HL-60 (cell line): Measurements from ENCODE around the gene SLC12A8.

Experiments used
- DNase-seq, 2 experiments: peaks; one replicate each; pipeline ENCODE4 v3.0.0-alpha.2; 2010 to 2020; ENCODE audit warnings: low read depth in 1 of 2, low spot score in 1 of 2
- H3K27ac ChIP-seq: fragments of 250-450 bp; sonication (Bioruptor Pico); replicated peaks from 2 replicates; pipeline ENCODE4 v1.5.1; 2020; ENCODE audit warnings: mild to moderate bottlenecking, moderate library complexity
- H3K27me3 ChIP-seq: fragments of 250-450 bp; sonication (Bioruptor Pico); 2 replicates; pipeline ENCODE4 v1.5.1; 2021; ENCODE audit warnings: mild to moderate bottlenecking, moderate library complexity; ENCODE audit not compliant: insufficient read depth, poor library complexity, severe bottlenecking
- H3K4me3 ChIP-seq: replicated peaks from 2 replicates; pipeline ENCODE4 v1.5.1; 2011; ENCODE audit warnings: mild to moderate bottlenecking, control low read depth, low read length; ENCODE audit not compliant: insufficient read depth
- GABPA ChIP-seq: IDR thresholded peaks from 2 replicates; pipeline ENCODE4 v1.6.1; 2012; ENCODE audit warnings: low read depth
- POLR2AphosphoS5 ChIP-seq: IDR thresholded peaks from 2 replicates; pipeline ENCODE4 v1.6.1; 2012; ENCODE audit warnings: low read depth
- SPI1 ChIP-seq: IDR thresholded peaks from 2 replicates; pipeline ENCODE4 v1.6.1; 2012; ENCODE audit warnings: low read depth, mild to moderate bottlenecking, borderline replicate concordance
- TF ChIP-seq, protein P1 (sequence below): IDR thresholded peaks from 2 replicates; pipeline ENCODE4 v1.6.1; 2012; ENCODE audit warnings: low read depth; ENCODE audit not compliant: insufficient replicate concordance
- TF ChIP-seq, protein P2 (sequence below): IDR thresholded peaks from one replicate; pipeline ENCODE4 v1.5.1; 2011; ENCODE audit warnings: low read length, control low read depth, inconsistent platforms; ENCODE audit not compliant: insufficient read depth

SLC12A8 gene

DNA sequence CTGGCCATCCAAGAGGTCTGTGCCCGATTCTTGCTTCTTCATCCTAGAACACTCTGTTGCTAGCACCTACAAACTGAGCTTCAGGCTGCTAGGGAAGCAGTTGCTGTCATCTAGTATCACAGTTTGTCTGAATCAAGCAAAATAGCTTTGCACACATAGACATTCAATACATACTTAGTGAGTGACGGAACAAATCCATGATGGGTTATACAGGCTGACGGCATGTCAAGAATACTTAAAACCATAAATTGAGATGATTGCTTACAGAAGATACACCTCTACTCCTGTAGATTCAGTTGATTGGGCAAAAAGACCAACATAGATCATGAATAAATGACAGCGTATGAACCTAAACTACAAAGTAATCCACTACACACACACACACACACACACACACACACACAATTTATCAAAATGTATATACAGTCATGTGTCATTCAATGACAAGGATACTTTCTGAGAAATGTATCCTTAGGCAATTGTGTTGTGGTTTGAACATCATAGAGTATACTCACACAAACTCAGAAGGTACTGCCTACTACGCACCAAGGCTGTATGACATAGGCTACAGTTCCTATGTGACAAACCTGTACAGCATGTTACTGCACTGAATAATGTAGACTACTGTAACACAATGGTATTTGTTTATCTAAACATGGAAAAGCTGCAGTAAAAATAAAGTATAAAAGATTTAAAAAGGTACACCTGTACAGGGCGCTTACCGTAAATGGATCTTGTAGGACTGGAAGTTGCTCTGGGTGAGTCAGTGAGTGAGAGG is 142.4 kb downstream of the SLC12A8 start:
- Histone ChIP-seq H3K27ac (no peak overlapping the region), H3K4me3 (no peak overlapping the region), H3K27me3 (peaks cover 3% of the 10 kb centered on the region)
- TF ChIP-seq, protein P1, sequence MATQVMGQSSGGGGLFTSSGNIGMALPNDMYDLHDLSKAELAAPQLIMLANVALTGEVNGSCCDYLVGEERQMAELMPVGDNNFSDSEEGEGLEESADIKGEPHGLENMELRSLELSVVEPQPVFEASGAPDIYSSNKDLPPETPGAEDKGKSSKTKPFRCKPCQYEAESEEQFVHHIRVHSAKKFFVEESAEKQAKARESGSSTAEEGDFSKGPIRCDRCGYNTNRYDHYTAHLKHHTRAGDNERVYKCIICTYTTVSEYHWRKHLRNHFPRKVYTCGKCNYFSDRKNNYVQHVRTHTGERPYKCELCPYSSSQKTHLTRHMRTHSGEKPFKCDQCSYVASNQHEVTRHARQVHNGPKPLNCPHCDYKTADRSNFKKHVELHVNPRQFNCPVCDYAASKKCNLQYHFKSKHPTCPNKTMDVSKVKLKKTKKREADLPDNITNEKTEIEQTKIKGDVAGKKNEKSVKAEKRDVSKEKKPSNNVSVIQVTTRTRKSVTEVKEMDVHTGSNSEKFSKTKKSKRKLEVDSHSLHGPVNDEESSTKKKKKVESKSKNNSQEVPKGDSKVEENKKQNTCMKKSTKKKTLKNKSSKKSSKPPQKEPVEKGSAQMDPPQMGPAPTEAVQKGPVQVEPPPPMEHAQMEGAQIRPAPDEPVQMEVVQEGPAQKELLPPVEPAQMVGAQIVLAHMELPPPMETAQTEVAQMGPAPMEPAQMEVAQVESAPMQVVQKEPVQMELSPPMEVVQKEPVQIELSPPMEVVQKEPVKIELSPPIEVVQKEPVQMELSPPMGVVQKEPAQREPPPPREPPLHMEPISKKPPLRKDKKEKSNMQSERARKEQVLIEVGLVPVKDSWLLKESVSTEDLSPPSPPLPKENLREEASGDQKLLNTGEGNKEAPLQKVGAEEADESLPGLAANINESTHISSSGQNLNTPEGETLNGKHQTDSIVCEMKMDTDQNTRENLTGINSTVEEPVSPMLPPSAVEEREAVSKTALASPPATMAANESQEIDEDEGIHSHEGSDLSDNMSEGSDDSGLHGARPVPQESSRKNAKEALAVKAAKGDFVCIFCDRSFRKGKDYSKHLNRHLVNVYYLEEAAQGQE: no peak
- TF ChIP-seq GABPA (no peak), SPI1 (no peak), POLR2AphosphoS5 (no peak)
- TF ChIP-seq, protein P2, sequence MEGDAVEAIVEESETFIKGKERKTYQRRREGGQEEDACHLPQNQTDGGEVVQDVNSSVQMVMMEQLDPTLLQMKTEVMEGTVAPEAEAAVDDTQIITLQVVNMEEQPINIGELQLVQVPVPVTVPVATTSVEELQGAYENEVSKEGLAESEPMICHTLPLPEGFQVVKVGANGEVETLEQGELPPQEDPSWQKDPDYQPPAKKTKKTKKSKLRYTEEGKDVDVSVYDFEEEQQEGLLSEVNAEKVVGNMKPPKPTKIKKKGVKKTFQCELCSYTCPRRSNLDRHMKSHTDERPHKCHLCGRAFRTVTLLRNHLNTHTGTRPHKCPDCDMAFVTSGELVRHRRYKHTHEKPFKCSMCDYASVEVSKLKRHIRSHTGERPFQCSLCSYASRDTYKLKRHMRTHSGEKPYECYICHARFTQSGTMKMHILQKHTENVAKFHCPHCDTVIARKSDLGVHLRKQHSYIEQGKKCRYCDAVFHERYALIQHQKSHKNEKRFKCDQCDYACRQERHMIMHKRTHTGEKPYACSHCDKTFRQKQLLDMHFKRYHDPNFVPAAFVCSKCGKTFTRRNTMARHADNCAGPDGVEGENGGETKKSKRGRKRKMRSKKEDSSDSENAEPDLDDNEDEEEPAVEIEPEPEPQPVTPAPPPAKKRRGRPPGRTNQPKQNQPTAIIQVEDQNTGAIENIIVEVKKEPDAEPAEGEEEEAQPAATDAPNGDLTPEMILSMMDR: no peak
- DNase-seq: no peak

DNA sequence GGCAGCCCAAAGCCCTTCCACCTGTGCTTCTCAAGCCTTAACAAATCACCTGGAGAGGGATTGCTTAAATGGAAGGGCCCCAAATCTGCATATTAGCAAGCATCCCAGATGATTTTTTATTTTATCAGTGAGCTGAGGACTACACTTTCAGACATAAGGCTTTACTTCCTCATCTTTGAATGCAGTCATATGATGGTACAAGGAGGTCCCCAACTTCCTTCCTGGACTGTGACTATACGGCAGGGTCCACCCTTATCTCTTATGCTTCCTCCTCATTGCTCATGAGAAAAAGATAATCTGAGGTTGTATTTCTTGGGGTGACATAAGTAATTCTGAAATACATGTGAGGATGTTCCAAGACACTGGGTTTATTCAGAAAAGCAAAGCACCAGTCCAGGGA is 143.1 kb downstream of the SLC12A8 start:
- DNase-seq: no peak
- Histone ChIP-seq H3K27ac (no peak overlapping the region), H3K4me3 (no peak overlapping the region)

DNA sequence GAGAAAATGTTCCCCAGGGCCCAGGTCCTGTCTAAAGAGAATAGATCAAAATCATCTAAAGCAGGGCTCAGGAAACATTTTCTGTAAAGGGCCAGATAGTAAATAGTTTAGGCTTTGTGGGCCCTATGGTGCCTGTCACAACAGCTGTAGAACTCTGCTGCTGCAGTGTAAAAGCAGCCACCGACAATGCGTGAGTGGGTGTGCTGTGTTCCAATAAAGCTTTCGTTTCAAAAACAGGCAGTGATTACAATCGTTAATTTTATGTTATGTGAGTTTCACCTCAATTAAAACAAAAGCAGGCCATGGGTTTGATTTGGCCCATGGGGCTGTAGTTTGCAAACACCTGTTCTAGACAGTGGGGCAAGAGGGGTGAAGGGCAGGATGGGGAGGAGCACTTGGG is 144.3 kb downstream of the SLC12A8 start:
- TF ChIP-seq POLR2AphosphoS5 (no peak), GABPA (no peak), SPI1 (no peak)
- TF ChIP-seq, protein P1: no peak
- TF ChIP-seq, protein P2: no peak
- Histone ChIP-seq H3K27me3 (peaks cover 3% of the 10 kb centered on the region), H3K27ac (no peak overlapping the region), H3K4me3 (no peak overlapping the region)
- no peak for DNase-seq

More for the DNA sequence above, 143.1 kb downstream of the SLC12A8 start:
- TF ChIP-seq, protein P1: no peak
- TF ChIP-seq, protein P2: no peak
- TF ChIP-seq POLR2AphosphoS5: no peak
- TF ChIP-seq GABPA: no peak
- no peak for TF ChIP-seq SPI1
- H3K27me3 ChIP-seq: peaks cover 3% of the 10 kb centered on the region
